ENCODE measurements around the gene ARHGAP6. TPM values are rescaled to one million over a fixed set of nuclear protein-coding genes. Genes with fewer than 3 reads are reported as not detected.

The ARHGAP6 gene
- total and polyA plus RNA-seq, 2 experiments from 2014 or later: 0.26 to 0.59 TPM

- Histone ChIP-seq H3K4me3 (no peak overlapping the region), H3F3A (replicated peaks; ENCODE audit: low read depth) (no peaks in the 10 kb centered on the region), H3K27ac (ENCODE audit: low read depth) (no peak overlapping the region), H3K9me2 (ENCODE audit: insufficient read depth) (no peaks in the 10 kb centered on the region), H2AFZ (no peak overlapping the region), H3K36me3 (ENCODE audit: insufficient read depth) (no peaks in the 10 kb centered on the region), H3K79me2 (replicated peaks; ENCODE audit: insufficient read depth) (peaks cover 20% of the 10 kb centered on the region), H3K4me2 (no peak overlapping the region), H3K27me3 (ENCODE audit: insufficient read depth) (no peaks in the 10 kb centered on the region), H3K4me1 (ENCODE audit: insufficient read depth) (no peaks in the 10 kb centered on the region), H4K20me1 (replicated peaks; ENCODE audit: insufficient read depth) (no peaks in the 10 kb centered on the region)
- Mint-ChIP-seq H3K27me3 (ENCODE audit: insufficient read depth, low read depth, poor library complexity) (no peaks in the 10 kb centered on the region), H3K36me3 (ENCODE audit: low read depth) (peaks cover under 1% of the 10 kb centered on the region; the same call in 1 of the 3 replicates), H3K27ac (no peak overlapping the region), H3K4me3 (no peak overlapping the region), H3K4me1 (no peaks in the 10 kb centered on the region), H3K9me3 (no peaks in the 10 kb centered on the region)
- ATAC-seq (no peak), DNase-seq (ENCODE audit: low spot score) (no peak)
- TF ChIP-seq JUNB (IDR thresholded peaks at IDR 0.05; ENCODE audit: unreplicated experiment) (no peak), NANOG (IDR thresholded peaks at IDR 0.05; ENCODE audit: borderline replicate concordance) (no peak), ZNF114 (CRISPR knock-in tag; IDR thresholded peaks at IDR 0.05) (no peak)
These were observed 557.3 kb downstream of the ARHGAP6 start for GRCh38 chrX:11108253-11108941.

- DNase-seq (ENCODE audit: low spot score): no peak
- peaks cover 8% of the 10 kb centered on the region for H3K4me1 Mint-ChIP-seq
- no peak for ATAC-seq
These were observed 560.6 kb downstream of the ARHGAP6 start for GRCh38 chrX:11105080-11105479.

More at GRCh38 chrX:11105080-11105479, 560.6 kb downstream of the ARHGAP6 start:
- H3K4me3 ChIP-seq: no peak overlapping the region
- H4K20me1 ChIP-seq (replicated peaks; ENCODE audit: insufficient read depth): no peaks in the 10 kb centered on the region
- no peaks in the 10 kb centered on the region for H3K36me3 ChIP-seq (ENCODE audit: insufficient read depth)
- no peaks in the 10 kb centered on the region for H3F3A ChIP-seq (replicated peaks; ENCODE audit: low read depth)
- no peaks in the 10 kb centered on the region for H3K27me3 Mint-ChIP-seq (ENCODE audit: insufficient read depth, low read depth, poor library complexity)
- no peaks in the 10 kb centered on the region for H3K9me2 ChIP-seq (ENCODE audit: insufficient read depth)
- H3K27ac ChIP-seq (ENCODE audit: low read depth): no peak overlapping the region
- H3K4me3 Mint-ChIP-seq: no peak overlapping the region
- H3K27ac Mint-ChIP-seq: no peak overlapping the region
- H3K27me3 ChIP-seq (ENCODE audit: insufficient read depth): no peaks in the 10 kb centered on the region
- H3K79me2 ChIP-seq (replicated peaks; ENCODE audit: insufficient read depth): no peaks in the 10 kb centered on the region
- H3K4me1 ChIP-seq (ENCODE audit: insufficient read depth): no peaks in the 10 kb centered on the region
- no peak overlapping the region for H3K4me2 ChIP-seq
- H3K36me3 Mint-ChIP-seq (ENCODE audit: low read depth): no peaks in the 10 kb centered on the region
- H2AFZ ChIP-seq: no peak overlapping the region
- H3K9me3 Mint-ChIP-seq: no peaks in the 10 kb centered on the region
- TF ChIP-seq EZH2phosphoT487 (IDR thresholded peaks at IDR 0.05; ENCODE audit: unreplicated experiment): no peak
- no peak for TF ChIP-seq NANOG (IDR thresholded peaks at IDR 0.05; ENCODE audit: borderline replicate concordance)
- TF ChIP-seq EZH2 (IDR thresholded peaks at IDR 0.05; ENCODE audit: low read depth, unreplicated experiment): no peak
- TF ChIP-seq CREB1 (CRISPR knock-in tag; IDR thresholded peaks at IDR 0.05; ENCODE audit: low read depth): no peak
- no peak for TF ChIP-seq POLR2AphosphoS5 (IDR thresholded peaks at IDR 0.05; ENCODE audit: low read depth)
- TF ChIP-seq CTCF (conservative IDR thresholded peaks at IDR 0.05; ENCODE audit: low read depth in 2 of 2): no peak
- TF ChIP-seq, protein P1, sequence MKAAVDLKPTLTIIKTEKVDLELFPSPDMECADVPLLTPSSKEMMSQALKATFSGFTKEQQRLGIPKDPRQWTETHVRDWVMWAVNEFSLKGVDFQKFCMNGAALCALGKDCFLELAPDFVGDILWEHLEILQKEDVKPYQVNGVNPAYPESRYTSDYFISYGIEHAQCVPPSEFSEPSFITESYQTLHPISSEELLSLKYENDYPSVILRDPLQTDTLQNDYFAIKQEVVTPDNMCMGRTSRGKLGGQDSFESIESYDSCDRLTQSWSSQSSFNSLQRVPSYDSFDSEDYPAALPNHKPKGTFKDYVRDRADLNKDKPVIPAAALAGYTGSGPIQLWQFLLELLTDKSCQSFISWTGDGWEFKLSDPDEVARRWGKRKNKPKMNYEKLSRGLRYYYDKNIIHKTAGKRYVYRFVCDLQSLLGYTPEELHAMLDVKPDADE (IDR thresholded peaks at IDR 0.05): no peak
- no peak for TF ChIP-seq ZNF331 (CRISPR knock-in tag; IDR thresholded peaks at IDR 0.05; ENCODE audit: low read depth)
- no peak for TF ChIP-seq ZNF462 (CRISPR knock-in tag; IDR thresholded peaks at IDR 0.05)
- TF ChIP-seq JUNB (IDR thresholded peaks at IDR 0.05; ENCODE audit: unreplicated experiment): no peak
